HG03139 (cell line): Measurements from ENCODE around the gene EFNA5.
"Not testable (repeated sequence)": the region's sequence is repeated elsewhere in the genome, so short reads cannot be mapped to it uniquely, and the experiment has no call there.

Source experiments
- ATAC-seq: cut with Tn5 transposase; IDR thresholded peaks from one replicate; pipeline ENCODE4 v1.9.1; 2021; ENCODE audit not compliant: unreplicated experiment

EFNA5 gene

GRCh38 chr5:107437154-107437553 lies 233.6 kb downstream of the EFNA5 start:
- ATAC-seq, result no peak

GRCh38 chr5:107436201-107436600 lies 234.5 kb downstream of the EFNA5 start:
- no peak for ATAC-seq

GRCh38 chr5:107435061-107435460 lies 235.7 kb downstream of the EFNA5 start:
- ATAC-seq, result no peak

GRCh38 chr5:107433646-107434045 lies 237.1 kb downstream of the EFNA5 start:
- not testable (repeated sequence) for ATAC-seq

- ATAC-seq, result no peak
Measured at GRCh38 chr5:107431998-107432397, 238.7 kb downstream of the EFNA5 start.

GRCh38 chr5:107431536-107431935 lies 239.2 kb downstream of the EFNA5 start:
- no peak for ATAC-seq

- ATAC-seq, result no peak
Measured at GRCh38 chr5:107430071-107430625, 240.6 kb downstream of the EFNA5 start.

- no peak for ATAC-seq
Measured at GRCh38 chr5:107428303-107428813, 242.4 kb downstream of the EFNA5 start.

- no peak for ATAC-seq
Measured at GRCh38 chr5:107426872-107427271, 243.9 kb downstream of the EFNA5 start.

GRCh38 chr5:107426209-107426608 lies 244.5 kb downstream of the EFNA5 start:
- ATAC-seq, result no peak

- ATAC-seq, result no peak
Measured at GRCh38 chr5:107425541-107426031, 245.2 kb downstream of the EFNA5 start.

GRCh38 chr5:107424491-107424890 lies 246.2 kb downstream of the EFNA5 start:
- ATAC-seq, result no peak

- ATAC-seq, result no peak
Measured at GRCh38 chr5:107422494-107422893, 248.2 kb downstream of the EFNA5 start.

GRCh38 chr5:107419498-107419897 lies 251.2 kb downstream of the EFNA5 start:
- ATAC-seq, result no peak

GRCh38 chr5:107418902-107419301 lies 251.8 kb downstream of the EFNA5 start:
- no peak for ATAC-seq

GRCh38 chr5:107418071-107418470 lies 252.7 kb downstream of the EFNA5 start:
- no peak for ATAC-seq

GRCh38 chr5:107415762-107416161 lies 255.0 kb downstream of the EFNA5 start:
- ATAC-seq, result no peak

- ATAC-seq, result no peak
Measured at GRCh38 chr5:107414802-107415201, 255.9 kb downstream of the EFNA5 start.

- no peak for ATAC-seq
Measured at GRCh38 chr5:107413754-107414153, 257.0 kb downstream of the EFNA5 start.

- ATAC-seq, result no peak
Measured at GRCh38 chr5:107408564-107408963, 262.2 kb downstream of the EFNA5 start.

GRCh38 chr5:107407713-107408298 lies 262.9 kb downstream of the EFNA5 start:
- ATAC-seq, result no peak

GRCh38 chr5:107404595-107405374 lies 266.0 kb downstream of the EFNA5 start:
- no peak for ATAC-seq
